HCT116 (cell line): ENCODE results near the gene SGK1. TPM values are rescaled to one million over a fixed set of nuclear protein-coding genes. Genes with fewer than 3 reads are reported as not detected.

Experiments
- ATAC-seq: fragments of 200-7000 bp; cut with Tn5 transposase; 2 replicates; pipeline ENCODE4 v1.9.1; 2020; ENCODE audit warnings: mild to moderate bottlenecking, moderate library complexity
- BruUV-seq: library from RNA; stranded (reverse); fragments of 400-500 nt; replicated peaks from 2 replicates; lab custom pipeline; 2021; lab: Mats Ljungman, UMichigan
- CTCF ChIA-PET: fragments of 300-600 bp; sonication (Branson Sonifier 250); formaldehyde crosslinking; loops from one replicate; lab custom pipeline; 2021; ENCODE audit warnings: antibody characterized with exemption; lab: Charles Lee
- POLR2A ChIA-PET: fragments of 300-600, 350-600 bp; sonication (Branson Sonifier 250); formaldehyde crosslinking; loops from one replicate; lab custom pipeline; 2021; ENCODE audit warnings: antibody characterized with exemption; lab: Charles Lee
- RAD21 ChIA-PET, 2 experiments: fragments of 300-600 bp; sonication (Branson Sonifier 250); formaldehyde crosslinking; loops; one replicate each; lab custom pipeline; 2023; ENCODE audit warnings: low total read pairs in 2 of 2; ENCODE audit not compliant: uncharacterized antibody in 2 of 2, unreplicated experiment in 2 of 2, low non-redundant PET in 1 of 2; lab: Charles Lee
- DNase-seq: peaks from one replicate; pipeline ENCODE4 v3.0.0-alpha.2; 2010; ENCODE audit warnings: low read depth, low spot score
- H2AFZ ChIP-seq: fragments of 200-600 bp; shearing (Covaris generic), sonication (generic); 2 replicates; pipeline ENCODE4 v1.6.1; 2017; ENCODE audit warnings: low read depth, mixed run types, mixed read lengths, antibody characterized with exemption, low read length; ENCODE audit not compliant: poor library complexity, severe bottlenecking
- H3K27ac ChIP-seq: 2 replicates; pipeline ENCODE4 v1.5.1; 2012; ENCODE audit warnings: low read depth, low read length
- H3K27me3 ChIP-seq: fragments of 200-600 bp; sonication (generic); 2 replicates; pipeline ENCODE4 v1.6.1; 2016; ENCODE audit warnings: mixed run types, low read length, mixed read lengths; ENCODE audit not compliant: insufficient read depth
- H3K36me3 ChIP-seq, 2 experiments: fragments of 200-500 bp in 1 of 2; fragments of 200-600 bp in 1 of 2; sonication (Bioruptor generic) in 1 of 2; sonication (generic) in 1 of 2; 2 replicates each; pipeline versions ENCODE4 v1.5.1 to v1.6.1; 2014 to 2016; ENCODE audit warnings: low read length in 2 of 2, inconsistent platforms in 1 of 2, mixed read lengths in 1 of 2, mixed run types in 1 of 2; ENCODE audit not compliant: insufficient read depth in 2 of 2, control insufficient read depth in 1 of 2
- H3K4me1 ChIP-seq, 2 experiments: fragments of 200-600 bp in 1 of 2; sonication (generic) in 1 of 2; 2 replicates each; pipeline versions ENCODE4 v1.5.1 to v1.6.1; 2012 to 2017; ENCODE audit warnings: low read length in 2 of 2, inconsistent platforms in 1 of 2, mild to moderate bottlenecking in 1 of 2, mixed read lengths in 1 of 2, mixed run types in 1 of 2, moderate library complexity in 1 of 2; ENCODE audit not compliant: insufficient read depth in 2 of 2, control insufficient read depth in 1 of 2
- H3K4me2 ChIP-seq: fragments of 200-600 bp; sonication (generic); 2 replicates; pipeline ENCODE4 v1.6.1; 2017; ENCODE audit warnings: mixed run types, low read length, mixed read lengths
- H3K4me3 ChIP-seq, 2 experiments: fragments of 200-600 bp in 1 of 2; sonication (generic) in 1 of 2; replicated peaks in 1 of 2; 2 replicates each; pipeline ENCODE4 v1.5.1; 2011 to 2016; ENCODE audit warnings: low read length in 2 of 2, control low read depth in 1 of 2, low read depth in 1 of 2, mild to moderate bottlenecking in 1 of 2, mixed read lengths in 1 of 2, mixed run types in 1 of 2
- H3K79me2 ChIP-seq: fragments of 200-600 bp; sonication (generic); 2 replicates; pipeline ENCODE4 v1.6.1; 2017; ENCODE audit warnings: mild to moderate bottlenecking, mixed run types, low read length, moderate library complexity, mixed read lengths; ENCODE audit not compliant: insufficient read depth
- H3K9ac ChIP-seq: fragments of 200-600 bp; sonication (generic); 2 replicates; pipeline ENCODE4 v1.6.1; 2016; ENCODE audit warnings: low read length, mixed read lengths
- H3K9me2 ChIP-seq: fragments of 200-600 bp; sonication (generic), shearing (Covaris generic); 2 replicates; pipeline ENCODE4 v1.6.1; 2017; ENCODE audit warnings: mixed run types, mild to moderate bottlenecking, moderate library complexity; ENCODE audit not compliant: insufficient read depth
- H3K9me3 ChIP-seq, 2 experiments: fragments of 200-500 bp in 1 of 2; fragments of 200-600 bp in 1 of 2; sonication (Bioruptor generic) in 1 of 2; sonication (generic) in 1 of 2; 2 replicates each; pipeline ENCODE4 v1.6.1; 2014 to 2017; ENCODE audit warnings: low read length in 2 of 2, mixed read lengths in 2 of 2, inconsistent platforms in 1 of 2, low read depth in 1 of 2, mild to moderate bottlenecking in 1 of 2, mixed run types in 1 of 2, moderate library complexity in 1 of 2; ENCODE audit not compliant: control insufficient read depth in 1 of 2, insufficient read depth in 1 of 2
- H4K20me1 ChIP-seq: fragments of 200-600 bp; sonication (generic), shearing (Covaris generic); 2 replicates; pipeline ENCODE4 v1.6.1; 2017; ENCODE audit warnings: mixed run types, mild to moderate bottlenecking, moderate library complexity; ENCODE audit not compliant: insufficient read depth
- ATF3 ChIP-seq: IDR thresholded peaks from 2 replicates; pipeline ENCODE4 v1.6.1; 2012
- CEBPB ChIP-seq: IDR thresholded peaks from 2 replicates; pipeline ENCODE4 v1.6.1; 2012; ENCODE audit warnings: low read depth
- CTCF ChIP-seq, 3 experiments: fragments of 200-600 bp in 1 of 3; sonication (generic) in 1 of 3; IDR thresholded peaks in 2 of 3; conservative IDR thresholded peaks in 1 of 3; 2 replicates each; pipeline ENCODE4 v1.5.1; 2012 to 2017; ENCODE audit warnings: low read depth in 2 of 3, low read length in 2 of 3, antibody characterized with exemption in 1 of 3, borderline replicate concordance in 1 of 3, control low read depth in 1 of 3, mild to moderate bottlenecking in 1 of 3, mixed read lengths in 1 of 3, mixed run types in 1 of 3, moderate library complexity in 1 of 3; ENCODE audit not compliant: insufficient read depth in 1 of 3
- EGR1 ChIP-seq: IDR thresholded peaks from 2 replicates; pipeline ENCODE4 v1.6.1; 2012; ENCODE audit warnings: low read depth
- ELF1 ChIP-seq: IDR thresholded peaks from 2 replicates; pipeline ENCODE4 v1.6.1; 2012; ENCODE audit warnings: low read depth, borderline replicate concordance
- EZH2 ChIP-seq: fragments of 200-600 bp; sonication (generic); IDR thresholded peaks from 2 replicates; pipeline ENCODE4 v1.6.1; 2017; ENCODE audit warnings: antibody characterized with exemption, mixed run types
- EZH2phosphoT487 ChIP-seq: fragments of 200-600 bp; IDR thresholded peaks from 2 replicates; pipeline ENCODE4 v1.6.1; 2018; ENCODE audit warnings: antibody characterized with exemption, borderline replicate concordance
- JUND ChIP-seq: IDR thresholded peaks from 2 replicates; pipeline ENCODE4 v1.6.1; 2012
- MAX ChIP-seq: IDR thresholded peaks from 2 replicates; pipeline ENCODE4 v1.6.1; 2012
- POLR2A ChIP-seq: IDR thresholded peaks from 2 replicates; pipeline ENCODE4 v1.7.0; 2011; ENCODE audit warnings: borderline replicate concordance; ENCODE audit not compliant: insufficient read depth, insufficient read length; ENCODE audit errors: extremely low read depth
- POLR2AphosphoS5 ChIP-seq: IDR thresholded peaks from 2 replicates; pipeline ENCODE4 v1.6.1; 2011; ENCODE audit warnings: mild to moderate bottlenecking, low read depth, low read length, moderate library complexity
- RAD21 ChIP-seq: IDR thresholded peaks from 2 replicates; pipeline ENCODE4 v1.6.1; 2012; ENCODE audit warnings: low read depth, mild to moderate bottlenecking
- SIN3A ChIP-seq: IDR thresholded peaks from 2 replicates; pipeline ENCODE4 v1.6.1; 2012; ENCODE audit warnings: low read depth
- SP1 ChIP-seq: IDR thresholded peaks from 2 replicates; pipeline ENCODE4 v1.6.1; 2012; ENCODE audit warnings: low read depth
- SRF ChIP-seq: IDR thresholded peaks from 2 replicates; pipeline ENCODE4 v1.6.1; 2012; ENCODE audit warnings: low read depth
- TCF7L2 ChIP-seq: IDR thresholded peaks from 2 replicates; pipeline ENCODE4 v1.7.0; 2011; ENCODE audit warnings: borderline replicate concordance, inconsistent platforms; ENCODE audit not compliant: insufficient read depth, insufficient read length; ENCODE audit errors: extremely low read depth
- YY1 ChIP-seq: IDR thresholded peaks from 2 replicates; pipeline ENCODE4 v1.6.1; 2011; ENCODE audit warnings: low read length, low read depth, moderate library complexity, mild to moderate bottlenecking; ENCODE audit not compliant: insufficient replicate concordance; ENCODE audit errors: extremely low read depth
- ZNF274 ChIP-seq: fragments of 200-500 bp; sonication (Bioruptor generic); IDR thresholded peaks from 2 replicates; pipeline ENCODE4 v1.6.1; 2014; ENCODE audit warnings: mild to moderate bottlenecking, low read depth, low read length, inconsistent platforms
- intact Hi-C: fragments of 100-400 bp; cut with micrococcal nuclease; formaldehyde crosslinking; loops from 2 replicates; pipeline ENCODE4 v1.10.0; 2022
- total RNA-seq: library from RNA; stranded (reverse); gene quantifications from one replicate; pipeline ENCODE4 v1.2.1, GENCODE V29; 2021; ENCODE audit not compliant: unreplicated experiment

Gene SGK1
- total RNA-seq, 1 experiment from 2014 or later = 4.5 TPM

GRCh38 chr6:134207421-134207820 lies 110.5 kb downstream of the SGK1 start:
- H3K27me3 ChIP-seq = no peaks in the 10 kb centered on the region
- ChIA-PET POLR2A (no interaction called here), RAD21 (interaction anchor here in 1 of 2 experiments (0.6 kb wide), 1 partner anchor 434 kb away, joined by 4 read pairs; no protein-coding TSS in a partner anchor), CTCF (no interaction called here)
- H2AFZ ChIP-seq = no peak overlapping the region
- no peaks in the 10 kb centered on the region for H3K9me2 ChIP-seq
- no peaks in the 10 kb centered on the region for H3K36me3 ChIP-seq
- BruUV-seq = no TSS peak
- H3K79me2 ChIP-seq = no peaks in the 10 kb centered on the region
- DNase-seq = no peak
- H3K4me2 ChIP-seq = no peak overlapping the region
- no peak for ATAC-seq
- intact Hi-C loops = no loop called here
- H3K9ac ChIP-seq = no peak overlapping the region
- H3K4me1 ChIP-seq = no peaks in the 10 kb centered on the region
- TF ChIP-seq TCF7L2 (no peak), ZNF274 (no peak), EGR1 (no peak), RAD21 (no peak), POLR2A (no peak), ATF3 (no peak), MAX (no peak), ELF1 (no peak)
- H3K27ac ChIP-seq = no peak overlapping the region
- no peaks in the 10 kb centered on the region for H3K9me3 ChIP-seq
- H4K20me1 ChIP-seq = no peaks in the 10 kb centered on the region
- H3K4me3 ChIP-seq = no peak overlapping the region

- CTCF ChIA-PET = no interaction called here
- Histone ChIP-seq H3K4me1 (no peaks in the 10 kb centered on the region), H3K4me3 (no peak overlapping the region), H2AFZ (no peak overlapping the region), H3K27me3 (no peaks in the 10 kb centered on the region), H3K36me3 (no peaks in the 10 kb centered on the region)
- intact Hi-C loops = no loop called here
- TF ChIP-seq EZH2phosphoT487 (no peak), JUND (no peak), CEBPB (no peak), ZNF274 (no peak), YY1 (no peak), SIN3A (no peak), POLR2A (no peak), RAD21 (no peak), CTCF (IDR thresholded peaks at IDR 0.05 in 2 of 3, conservative IDR thresholded peaks at IDR 0.05 in 1 of 3; ENCODE audit: borderline replicate concordance in 1 of 3, insufficient read depth in 1 of 3, low read depth in 2 of 3, low read length in 2 of 3) (no peak), ATF3 (no peak), SP1 (no peak), EZH2 (no peak), POLR2AphosphoS5 (no peak), EGR1 (no peak), SRF (no peak), TCF7L2 (no peak), ELF1 (no peak)
- TF ChIP-seq, all 23 proteins: peak for 0
- POLR2A ChIA-PET = no interaction called here
- RAD21 ChIA-PET = no interaction called here
- DNase-seq (no peak), ATAC-seq (no peak)
- Histone ChIP-seq H3K27ac (no peak overlapping the region), H3K9ac (no peak overlapping the region), H3K4me2 (no peak overlapping the region), H4K20me1 (no peaks in the 10 kb centered on the region), H3K9me3 (no peaks in the 10 kb centered on the region), H3K79me2 (no peaks in the 10 kb centered on the region), H3K9me2 (no peaks in the 10 kb centered on the region)
- no TSS peak for BruUV-seq
These were observed 112.5 kb downstream of the SGK1 start for GRCh38 chr6:134205366-134205765.
